ENCODE results near the gene CECR2. TPM values are rescaled to one million over a fixed set of nuclear protein-coding genes. Genes with fewer than 3 reads are reported as not detected.

Gene CECR2
- polyA plus RNA-seq, 1 donor from 2014 or later = 2.1 TPM

DNA sequence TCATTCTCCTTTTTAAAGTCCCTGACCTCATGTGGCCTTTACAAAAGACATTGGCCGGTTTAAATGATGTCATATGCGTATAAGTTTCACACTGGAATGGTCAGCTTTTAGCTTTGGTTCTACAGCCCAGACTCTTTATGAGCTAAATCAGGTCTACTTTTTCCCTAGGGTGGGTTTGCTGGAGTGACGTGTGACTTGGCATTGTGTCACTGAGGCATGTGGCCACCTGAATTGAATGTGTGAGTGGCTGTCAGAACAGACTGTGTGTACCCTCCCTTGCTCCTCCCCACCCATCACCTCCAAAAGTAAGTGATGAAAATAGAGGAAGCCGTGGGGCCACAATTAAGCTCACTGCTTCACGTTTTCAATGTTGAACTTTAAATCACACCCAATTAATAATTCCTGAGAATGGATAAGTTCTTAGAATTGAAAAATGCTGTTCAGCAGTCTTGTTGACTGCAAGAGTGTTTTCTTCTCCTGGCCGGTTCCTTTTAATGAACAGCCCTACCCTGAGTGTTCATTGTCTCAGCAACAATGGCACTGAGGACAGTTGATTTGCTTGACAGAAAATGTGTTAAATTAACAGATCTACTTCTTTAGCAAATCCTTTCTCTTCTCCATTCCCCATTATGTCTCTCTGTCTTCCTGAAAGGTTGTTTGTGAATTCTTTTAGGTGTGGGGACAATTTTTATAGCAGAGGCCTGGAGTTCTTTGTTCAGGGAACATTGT, 11.3 kb downstream of the CECR2 start:
- H3F3A ChIP-seq (ENCODE audit: insufficient read depth, low read length, poor library complexity, severe bottlenecking) = no peaks in the 10 kb centered on the region
- H3K9me3 ChIP-seq (ENCODE audit: low read length) = peaks cover under 1% of the 10 kb centered on the region
- no peak overlapping the region for H3K4me3 ChIP-seq (ENCODE audit: low read length)
- H3K9me2 ChIP-seq (ENCODE audit: insufficient read depth, low read length) = no peaks in the 10 kb centered on the region
- H3K79me2 ChIP-seq (replicated peaks; ENCODE audit: insufficient read depth, low read length) = peaks cover 63% of the 10 kb centered on the region
- TF ChIP-seq, protein P1, sequence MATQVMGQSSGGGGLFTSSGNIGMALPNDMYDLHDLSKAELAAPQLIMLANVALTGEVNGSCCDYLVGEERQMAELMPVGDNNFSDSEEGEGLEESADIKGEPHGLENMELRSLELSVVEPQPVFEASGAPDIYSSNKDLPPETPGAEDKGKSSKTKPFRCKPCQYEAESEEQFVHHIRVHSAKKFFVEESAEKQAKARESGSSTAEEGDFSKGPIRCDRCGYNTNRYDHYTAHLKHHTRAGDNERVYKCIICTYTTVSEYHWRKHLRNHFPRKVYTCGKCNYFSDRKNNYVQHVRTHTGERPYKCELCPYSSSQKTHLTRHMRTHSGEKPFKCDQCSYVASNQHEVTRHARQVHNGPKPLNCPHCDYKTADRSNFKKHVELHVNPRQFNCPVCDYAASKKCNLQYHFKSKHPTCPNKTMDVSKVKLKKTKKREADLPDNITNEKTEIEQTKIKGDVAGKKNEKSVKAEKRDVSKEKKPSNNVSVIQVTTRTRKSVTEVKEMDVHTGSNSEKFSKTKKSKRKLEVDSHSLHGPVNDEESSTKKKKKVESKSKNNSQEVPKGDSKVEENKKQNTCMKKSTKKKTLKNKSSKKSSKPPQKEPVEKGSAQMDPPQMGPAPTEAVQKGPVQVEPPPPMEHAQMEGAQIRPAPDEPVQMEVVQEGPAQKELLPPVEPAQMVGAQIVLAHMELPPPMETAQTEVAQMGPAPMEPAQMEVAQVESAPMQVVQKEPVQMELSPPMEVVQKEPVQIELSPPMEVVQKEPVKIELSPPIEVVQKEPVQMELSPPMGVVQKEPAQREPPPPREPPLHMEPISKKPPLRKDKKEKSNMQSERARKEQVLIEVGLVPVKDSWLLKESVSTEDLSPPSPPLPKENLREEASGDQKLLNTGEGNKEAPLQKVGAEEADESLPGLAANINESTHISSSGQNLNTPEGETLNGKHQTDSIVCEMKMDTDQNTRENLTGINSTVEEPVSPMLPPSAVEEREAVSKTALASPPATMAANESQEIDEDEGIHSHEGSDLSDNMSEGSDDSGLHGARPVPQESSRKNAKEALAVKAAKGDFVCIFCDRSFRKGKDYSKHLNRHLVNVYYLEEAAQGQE (IDR thresholded peaks at IDR 0.05; ENCODE audit: borderline replicate concordance) = no peak
- TF ChIP-seq EZH2 (IDR thresholded peaks at IDR 0.05; ENCODE audit: borderline replicate concordance, insufficient read depth, low read length, poor library complexity, severe bottlenecking) (no peak), EP300 (conservative IDR thresholded peaks at IDR 0.05; ENCODE audit: poor library complexity, severe bottlenecking) (no peak), POLR2AphosphoS5 (IDR thresholded peaks at IDR 0.05) (no peak), RAD21 (conservative IDR thresholded peaks at IDR 0.05) (no peak), SMC3 (conservative IDR thresholded peaks at IDR 0.05; ENCODE audit: poor library complexity) (no peak), MXI1 (conservative IDR thresholded peaks at IDR 0.05; ENCODE audit: poor library complexity, severe bottlenecking) (no peak)
- TF ChIP-seq, protein P2, sequence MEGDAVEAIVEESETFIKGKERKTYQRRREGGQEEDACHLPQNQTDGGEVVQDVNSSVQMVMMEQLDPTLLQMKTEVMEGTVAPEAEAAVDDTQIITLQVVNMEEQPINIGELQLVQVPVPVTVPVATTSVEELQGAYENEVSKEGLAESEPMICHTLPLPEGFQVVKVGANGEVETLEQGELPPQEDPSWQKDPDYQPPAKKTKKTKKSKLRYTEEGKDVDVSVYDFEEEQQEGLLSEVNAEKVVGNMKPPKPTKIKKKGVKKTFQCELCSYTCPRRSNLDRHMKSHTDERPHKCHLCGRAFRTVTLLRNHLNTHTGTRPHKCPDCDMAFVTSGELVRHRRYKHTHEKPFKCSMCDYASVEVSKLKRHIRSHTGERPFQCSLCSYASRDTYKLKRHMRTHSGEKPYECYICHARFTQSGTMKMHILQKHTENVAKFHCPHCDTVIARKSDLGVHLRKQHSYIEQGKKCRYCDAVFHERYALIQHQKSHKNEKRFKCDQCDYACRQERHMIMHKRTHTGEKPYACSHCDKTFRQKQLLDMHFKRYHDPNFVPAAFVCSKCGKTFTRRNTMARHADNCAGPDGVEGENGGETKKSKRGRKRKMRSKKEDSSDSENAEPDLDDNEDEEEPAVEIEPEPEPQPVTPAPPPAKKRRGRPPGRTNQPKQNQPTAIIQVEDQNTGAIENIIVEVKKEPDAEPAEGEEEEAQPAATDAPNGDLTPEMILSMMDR (IDR thresholded peaks at IDR 0.05; ENCODE audit: poor library complexity, severe bottlenecking) = no peak
- H3K27me3 ChIP-seq (ENCODE audit: insufficient read depth, low read depth, low read length) = no peaks in the 10 kb centered on the region
- H3K4me2 ChIP-seq (ENCODE audit: low read length) = no peak overlapping the region
- H2AFZ ChIP-seq (ENCODE audit: low read depth, low read length) = no peak overlapping the region
- H4K20me1 ChIP-seq (ENCODE audit: insufficient read depth) = no peaks in the 10 kb centered on the region
- H3K36me3 ChIP-seq (ENCODE audit: insufficient read depth, low read length) = no peaks in the 10 kb centered on the region
- no peak overlapping the region for H3K9ac ChIP-seq (ENCODE audit: low read length)
- no peak overlapping the region for H3K27ac ChIP-seq (ENCODE audit: low read length)

DNA sequence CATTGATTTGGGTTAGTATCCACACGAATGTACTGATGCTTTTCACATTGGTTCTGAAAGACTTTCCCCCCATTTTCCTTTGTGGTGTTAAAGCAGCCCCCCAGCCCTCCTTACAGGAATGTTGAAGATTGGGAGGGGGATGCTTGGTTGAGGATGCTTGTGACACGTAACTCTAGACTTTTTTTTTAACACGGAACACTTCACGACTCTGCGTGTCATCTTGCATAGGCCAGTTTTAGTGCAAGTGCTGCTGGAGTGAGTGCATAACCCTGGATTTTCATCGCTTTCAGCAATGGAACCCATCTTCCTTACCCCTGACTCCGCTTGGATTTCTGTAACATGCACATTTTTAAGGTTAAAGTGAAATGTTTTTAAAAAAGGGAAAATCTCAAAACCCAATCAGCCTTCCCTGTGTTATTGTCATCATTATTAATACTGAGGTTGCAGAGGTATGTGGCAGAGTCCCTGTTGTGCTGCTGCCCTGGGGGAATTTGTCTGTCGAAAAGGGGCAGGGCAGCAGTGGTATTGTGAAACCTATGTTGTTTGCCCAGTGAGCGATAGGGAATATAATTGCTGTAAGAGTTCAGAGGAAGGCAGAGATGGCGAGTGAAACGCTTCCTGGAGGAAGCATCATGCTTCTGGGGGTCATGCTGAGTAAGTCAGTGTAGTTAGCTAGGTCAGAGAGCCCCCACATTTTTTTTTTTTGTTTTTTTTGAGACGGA, 12.1 kb downstream of the CECR2 start:
- Histone ChIP-seq H4K20me1 (ENCODE audit: insufficient read depth) (no peaks in the 10 kb centered on the region), H3K4me2 (ENCODE audit: low read length) (no peak overlapping the region), H3K4me3 (ENCODE audit: low read length) (no peak overlapping the region), H3K27me3 (ENCODE audit: insufficient read depth, low read depth, low read length) (no peaks in the 10 kb centered on the region), H3K9me2 (ENCODE audit: insufficient read depth, low read length) (no peaks in the 10 kb centered on the region), H3K9me3 (ENCODE audit: low read length) (peaks cover 3% of the 10 kb centered on the region), H3K79me2 (replicated peaks; ENCODE audit: insufficient read depth, low read length) (peaks cover 63% of the 10 kb centered on the region), H3F3A (ENCODE audit: insufficient read depth, low read length, poor library complexity, severe bottlenecking) (no peaks in the 10 kb centered on the region), H3K9ac (ENCODE audit: low read length) (no peak overlapping the region), H3K27ac (ENCODE audit: low read length) (no peak overlapping the region), H2AFZ (ENCODE audit: low read depth, low read length) (no peak overlapping the region), H3K36me3 (ENCODE audit: insufficient read depth, low read length) (no peaks in the 10 kb centered on the region)
- no peak for TF ChIP-seq EP300 (conservative IDR thresholded peaks at IDR 0.05; ENCODE audit: poor library complexity, severe bottlenecking)
- no peak for TF ChIP-seq MXI1 (conservative IDR thresholded peaks at IDR 0.05; ENCODE audit: poor library complexity, severe bottlenecking)
- TF ChIP-seq, protein P1 (IDR thresholded peaks at IDR 0.05; ENCODE audit: borderline replicate concordance) = no peak
- TF ChIP-seq EZH2 (IDR thresholded peaks at IDR 0.05; ENCODE audit: borderline replicate concordance, insufficient read depth, low read length, poor library complexity, severe bottlenecking) = no peak
- TF ChIP-seq, protein P2 (IDR thresholded peaks at IDR 0.05; ENCODE audit: poor library complexity, severe bottlenecking) = no peak
- TF ChIP-seq TAF1 (IDR thresholded peaks at IDR 0.05; ENCODE audit: low read depth) = no peak
- TF ChIP-seq RAD21 (conservative IDR thresholded peaks at IDR 0.05) = no peak
- TF ChIP-seq SMC3 (conservative IDR thresholded peaks at IDR 0.05; ENCODE audit: poor library complexity) = no peak
- no peak for TF ChIP-seq POLR2AphosphoS5 (IDR thresholded peaks at IDR 0.05)
